ENCODE data around the gene BTRC. TPM values are rescaled to one million over a fixed set of nuclear protein-coding genes. Genes with fewer than 3 reads are reported as not detected.

The BTRC gene
- total and polyA plus RNA-seq, 10 of the 15 experiments (the other 5 are each of a cell fraction or from before 2014, with no cell fraction given), result 2.2 to 18.6 (median 8.6) TPM

DNA sequence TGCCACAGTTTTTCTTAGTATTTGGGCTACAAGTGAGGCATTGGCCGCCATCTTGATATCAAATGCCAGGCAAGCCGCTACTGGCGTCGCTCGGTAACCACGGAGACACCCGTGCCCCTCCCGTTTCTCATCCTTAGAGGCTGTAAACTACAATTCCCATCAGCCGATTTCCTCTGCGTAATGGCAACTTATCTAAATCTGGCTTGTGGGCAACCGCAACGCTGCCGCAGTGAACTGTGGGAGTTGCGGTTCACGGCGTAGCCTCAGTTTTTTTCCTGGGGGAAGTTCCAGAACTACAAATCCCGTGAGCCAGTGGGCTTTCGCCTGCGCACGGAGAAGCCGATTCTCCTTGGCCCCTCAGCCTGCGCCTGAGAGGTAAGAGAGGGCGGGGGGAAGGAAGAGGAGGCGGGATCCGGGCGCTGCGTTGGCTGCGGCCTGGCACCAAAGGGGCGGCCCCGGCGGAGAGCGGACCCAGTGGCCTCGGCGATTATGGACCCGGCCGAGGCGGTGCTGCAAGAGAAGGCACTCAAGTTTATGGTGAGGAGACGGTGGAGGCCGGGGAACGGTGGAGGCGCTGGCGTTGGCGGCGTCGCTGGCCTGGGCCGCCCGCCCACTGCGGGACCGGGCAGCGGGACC lies at the start of gene BTRC (continued):
- TF ChIP-seq, protein P1, sequence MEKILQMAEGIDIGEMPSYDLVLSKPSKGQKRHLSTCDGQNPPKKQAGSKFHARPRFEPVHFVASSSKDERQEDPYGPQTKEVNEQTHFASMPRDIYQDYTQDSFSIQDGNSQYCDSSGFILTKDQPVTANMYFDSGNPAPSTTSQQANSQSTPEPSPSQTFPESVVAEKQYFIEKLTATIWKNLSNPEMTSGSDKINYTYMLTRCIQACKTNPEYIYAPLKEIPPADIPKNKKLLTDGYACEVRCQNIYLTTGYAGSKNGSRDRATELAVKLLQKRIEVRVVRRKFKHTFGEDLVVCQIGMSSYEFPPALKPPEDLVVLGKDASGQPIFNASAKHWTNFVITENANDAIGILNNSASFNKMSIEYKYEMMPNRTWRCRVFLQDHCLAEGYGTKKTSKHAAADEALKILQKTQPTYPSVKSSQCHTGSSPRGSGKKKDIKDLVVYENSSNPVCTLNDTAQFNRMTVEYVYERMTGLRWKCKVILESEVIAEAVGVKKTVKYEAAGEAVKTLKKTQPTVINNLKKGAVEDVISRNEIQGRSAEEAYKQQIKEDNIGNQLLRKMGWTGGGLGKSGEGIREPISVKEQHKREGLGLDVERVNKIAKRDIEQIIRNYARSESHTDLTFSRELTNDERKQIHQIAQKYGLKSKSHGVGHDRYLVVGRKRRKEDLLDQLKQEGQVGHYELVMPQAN (conservative IDR thresholded peaks at IDR 0.05), result peak; percentile 84
- TF ChIP-seq BMI1 (IDR thresholded peaks at IDR 0.05; ENCODE audit: borderline replicate concordance) (peak; percentile 93), NR2F1 (conservative IDR thresholded peaks at IDR 0.05) (no peak), EGR1 (IDR thresholded peaks at IDR 0.05; ENCODE audit: borderline replicate concordance in 1 of 2, low read depth in 2 of 2, low read length in 2 of 2) (peak in 1 of 2 experiments; percentile 7; a peak in 1 of 3 replicates), TAF1 (IDR thresholded peaks at IDR 0.05; ENCODE audit: borderline replicate concordance, low read depth, low read length) (0 out of 2 replicates have a peak, but pooled peaks have one; percentile 9), SP1 (IDR thresholded peaks at IDR 0.05; ENCODE audit: low read depth, low read length) (peak; percentile 27), ESRRA (IDR thresholded peaks at IDR 0.05; ENCODE audit: low read length) (no peak; the same call in 1 of the 2 replicates), MYC (IDR thresholded peaks at IDR 0.05; ENCODE audit: insufficient read depth, insufficient read length, insufficient replicate concordance, low read length, severe bottlenecking) (no peak), MEF2A (IDR thresholded peaks at IDR 0.05; ENCODE audit: insufficient read depth, low read depth, low read length) (peak; percentile 98)
- TF ChIP-seq, protein P2, sequence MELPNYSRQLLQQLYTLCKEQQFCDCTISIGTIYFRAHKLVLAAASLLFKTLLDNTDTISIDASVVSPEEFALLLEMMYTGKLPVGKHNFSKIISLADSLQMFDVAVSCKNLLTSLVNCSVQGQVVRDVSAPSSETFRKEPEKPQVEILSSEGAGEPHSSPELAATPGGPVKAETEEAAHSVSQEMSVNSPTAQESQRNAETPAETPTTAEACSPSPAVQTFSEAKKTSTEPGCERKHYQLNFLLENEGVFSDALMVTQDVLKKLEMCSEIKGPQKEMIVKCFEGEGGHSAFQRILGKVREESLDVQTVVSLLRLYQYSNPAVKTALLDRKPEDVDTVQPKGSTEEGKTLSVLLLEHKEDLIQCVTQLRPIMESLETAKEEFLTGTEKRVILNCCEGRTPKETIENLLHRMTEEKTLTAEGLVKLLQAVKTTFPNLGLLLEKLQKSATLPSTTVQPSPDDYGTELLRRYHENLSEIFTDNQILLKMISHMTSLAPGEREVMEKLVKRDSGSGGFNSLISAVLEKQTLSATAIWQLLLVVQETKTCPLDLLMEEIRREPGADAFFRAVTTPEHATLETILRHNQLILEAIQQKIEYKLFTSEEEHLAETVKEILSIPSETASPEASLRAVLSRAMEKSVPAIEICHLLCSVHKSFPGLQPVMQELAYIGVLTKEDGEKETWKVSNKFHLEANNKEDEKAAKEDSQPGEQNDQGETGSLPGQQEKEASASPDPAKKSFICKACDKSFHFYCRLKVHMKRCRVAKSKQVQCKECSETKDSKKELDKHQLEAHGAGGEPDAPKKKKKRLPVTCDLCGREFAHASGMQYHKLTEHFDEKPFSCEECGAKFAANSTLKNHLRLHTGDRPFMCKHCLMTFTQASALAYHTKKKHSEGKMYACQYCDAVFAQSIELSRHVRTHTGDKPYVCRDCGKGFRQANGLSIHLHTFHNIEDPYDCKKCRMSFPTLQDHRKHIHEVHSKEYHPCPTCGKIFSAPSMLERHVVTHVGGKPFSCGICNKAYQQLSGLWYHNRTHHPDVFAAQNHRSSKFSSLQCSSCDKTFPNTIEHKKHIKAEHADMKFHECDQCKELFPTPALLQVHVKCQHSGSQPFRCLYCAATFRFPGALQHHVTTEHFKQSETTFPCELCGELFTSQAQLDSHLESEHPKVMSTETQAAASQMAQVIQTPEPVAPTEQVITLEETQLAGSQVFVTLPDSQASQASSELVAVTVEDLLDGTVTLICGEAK (IDR thresholded peaks at IDR 0.05; ENCODE audit: borderline replicate concordance), result peak; percentile 81; the same call in 1 of the 2 replicates
- TF ChIP-seq, protein P3, sequence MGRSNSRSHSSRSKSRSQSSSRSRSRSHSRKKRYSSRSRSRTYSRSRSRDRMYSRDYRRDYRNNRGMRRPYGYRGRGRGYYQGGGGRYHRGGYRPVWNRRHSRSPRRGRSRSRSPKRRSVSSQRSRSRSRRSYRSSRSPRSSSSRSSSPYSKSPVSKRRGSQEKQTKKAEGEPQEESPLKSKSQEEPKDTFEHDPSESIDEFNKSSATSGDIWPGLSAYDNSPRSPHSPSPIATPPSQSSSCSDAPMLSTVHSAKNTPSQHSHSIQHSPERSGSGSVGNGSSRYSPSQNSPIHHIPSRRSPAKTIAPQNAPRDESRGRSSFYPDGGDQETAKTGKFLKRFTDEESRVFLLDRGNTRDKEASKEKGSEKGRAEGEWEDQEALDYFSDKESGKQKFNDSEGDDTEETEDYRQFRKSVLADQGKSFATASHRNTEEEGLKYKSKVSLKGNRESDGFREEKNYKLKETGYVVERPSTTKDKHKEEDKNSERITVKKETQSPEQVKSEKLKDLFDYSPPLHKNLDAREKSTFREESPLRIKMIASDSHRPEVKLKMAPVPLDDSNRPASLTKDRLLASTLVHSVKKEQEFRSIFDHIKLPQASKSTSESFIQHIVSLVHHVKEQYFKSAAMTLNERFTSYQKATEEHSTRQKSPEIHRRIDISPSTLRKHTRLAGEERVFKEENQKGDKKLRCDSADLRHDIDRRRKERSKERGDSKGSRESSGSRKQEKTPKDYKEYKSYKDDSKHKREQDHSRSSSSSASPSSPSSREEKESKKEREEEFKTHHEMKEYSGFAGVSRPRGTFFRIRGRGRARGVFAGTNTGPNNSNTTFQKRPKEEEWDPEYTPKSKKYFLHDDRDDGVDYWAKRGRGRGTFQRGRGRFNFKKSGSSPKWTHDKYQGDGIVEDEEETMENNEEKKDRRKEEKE (IDR thresholded peaks at IDR 0.05), result no peak
- TF ChIP-seq, protein P4, sequence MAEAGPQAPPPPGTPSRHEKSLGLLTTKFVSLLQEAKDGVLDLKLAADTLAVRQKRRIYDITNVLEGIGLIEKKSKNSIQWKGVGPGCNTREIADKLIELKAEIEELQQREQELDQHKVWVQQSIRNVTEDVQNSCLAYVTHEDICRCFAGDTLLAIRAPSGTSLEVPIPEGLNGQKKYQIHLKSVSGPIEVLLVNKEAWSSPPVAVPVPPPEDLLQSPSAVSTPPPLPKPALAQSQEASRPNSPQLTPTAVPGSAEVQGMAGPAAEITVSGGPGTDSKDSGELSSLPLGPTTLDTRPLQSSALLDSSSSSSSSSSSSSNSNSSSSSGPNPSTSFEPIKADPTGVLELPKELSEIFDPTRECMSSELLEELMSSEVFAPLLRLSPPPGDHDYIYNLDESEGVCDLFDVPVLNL (IDR thresholded peaks at IDR 0.05; ENCODE audit: low read depth, low read length), result no peak
- TF ChIP-seq, protein P5, sequence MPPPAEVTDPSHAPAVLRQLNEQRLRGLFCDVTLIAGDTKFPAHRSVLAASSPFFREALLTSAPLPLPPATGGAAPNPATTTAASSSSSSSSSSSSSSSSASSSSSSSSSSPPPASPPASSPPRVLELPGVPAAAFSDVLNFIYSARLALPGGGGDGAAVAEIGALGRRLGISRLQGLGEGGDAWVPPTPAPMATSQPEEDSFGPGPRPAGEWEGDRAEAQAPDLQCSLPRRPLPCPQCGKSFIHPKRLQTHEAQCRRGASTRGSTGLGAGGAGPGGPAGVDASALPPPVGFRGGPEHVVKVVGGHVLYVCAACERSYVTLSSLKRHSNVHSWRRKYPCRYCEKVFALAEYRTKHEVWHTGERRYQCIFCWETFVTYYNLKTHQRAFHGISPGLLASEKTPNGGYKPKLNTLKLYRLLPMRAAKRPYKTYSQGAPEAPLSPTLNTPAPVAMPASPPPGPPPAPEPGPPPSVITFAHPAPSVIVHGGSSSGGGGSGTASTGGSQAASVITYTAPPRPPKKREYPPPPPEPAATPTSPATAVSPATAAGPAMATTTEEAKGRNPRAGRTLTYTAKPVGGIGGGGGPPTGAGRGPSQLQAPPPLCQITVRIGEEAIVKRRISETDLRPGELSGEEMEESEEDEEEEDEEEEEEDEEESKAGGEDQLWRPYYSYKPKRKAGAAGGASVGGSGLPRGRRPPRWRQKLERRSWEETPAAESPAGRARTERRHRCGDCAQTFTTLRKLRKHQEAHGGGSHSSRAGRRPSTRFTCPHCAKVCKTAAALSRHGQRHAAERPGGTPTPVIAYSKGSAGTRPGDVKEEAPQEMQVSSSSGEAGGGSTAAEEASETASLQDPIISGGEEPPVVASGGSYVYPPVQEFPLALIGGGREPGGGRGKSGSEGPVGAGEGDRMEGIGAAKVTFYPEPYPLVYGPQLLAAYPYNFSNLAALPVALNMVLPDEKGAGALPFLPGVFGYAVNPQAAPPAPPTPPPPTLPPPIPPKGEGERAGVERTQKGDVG (CRISPR knock-in tag; IDR thresholded peaks at IDR 0.05), result no peak

All from GM12878 (cell line).